ENCODE results near the gene EXOC4.
A peak's percentile ranks its signal among the peaks of the same experiment; 100 is the strongest.
"Not testable (repeated sequence)": the region's sequence is repeated elsewhere in the genome, so short reads cannot be mapped to it uniquely, and the experiment has no call there.

Gene EXOC4

DNA sequence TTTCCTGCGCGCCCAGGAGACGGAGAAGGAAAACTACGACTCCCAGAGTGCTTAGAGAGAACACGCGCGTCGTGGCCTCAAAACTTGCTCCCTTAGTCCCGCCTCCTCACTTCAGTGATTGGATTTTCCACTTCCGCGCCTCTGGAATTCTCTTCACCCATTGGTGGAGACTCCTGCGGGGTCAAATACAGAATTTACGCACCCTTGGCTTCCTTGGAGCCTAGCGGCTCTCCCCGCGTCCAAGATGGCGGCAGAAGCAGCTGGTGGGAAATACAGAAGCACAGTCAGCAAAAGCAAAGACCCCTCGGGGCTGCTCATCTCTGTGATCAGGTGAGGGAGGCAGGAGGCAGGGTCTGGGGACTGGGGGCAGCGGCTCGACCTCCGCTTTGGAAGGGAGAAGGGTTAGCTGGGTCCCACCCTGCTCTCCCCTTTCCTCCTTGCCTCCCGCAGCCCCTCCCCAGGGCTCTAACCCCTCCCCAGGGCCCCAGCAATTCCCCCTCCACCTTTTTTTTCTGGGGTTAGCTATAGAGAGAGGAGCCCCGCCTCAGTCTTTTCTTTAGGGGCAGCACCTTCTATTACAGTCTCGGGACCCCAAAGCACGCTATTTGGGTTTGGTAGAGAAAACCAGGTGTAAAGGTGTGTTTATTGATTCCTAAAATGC, at the start of gene EXOC4:
Gene EXOC4, plus strand, starts transcription at position 221 of the 661 bp plus-strand sequence.
- peak; percentile 98 for DNase-seq

DNA sequence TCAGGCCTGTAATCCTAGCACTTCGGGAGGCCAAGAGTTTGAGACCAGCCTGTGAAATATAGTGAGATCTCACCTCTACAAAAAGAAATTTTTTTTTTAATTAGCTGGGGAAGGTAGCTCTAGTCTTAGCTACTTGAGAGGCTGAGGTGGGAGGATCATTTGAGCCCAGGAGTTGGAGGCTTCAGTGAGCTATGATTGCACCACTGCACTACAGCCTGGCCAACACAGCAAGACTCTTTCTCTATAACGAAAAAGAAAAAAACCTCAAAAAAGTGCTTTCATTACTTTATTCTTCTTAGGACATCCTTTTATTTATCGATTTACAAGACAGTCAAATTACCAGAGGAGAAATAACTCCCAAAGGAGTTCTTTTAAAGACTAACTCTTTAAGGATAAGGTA, 49.4 kb upstream of the EXOC4 start:
- no peak for DNase-seq

DNA sequence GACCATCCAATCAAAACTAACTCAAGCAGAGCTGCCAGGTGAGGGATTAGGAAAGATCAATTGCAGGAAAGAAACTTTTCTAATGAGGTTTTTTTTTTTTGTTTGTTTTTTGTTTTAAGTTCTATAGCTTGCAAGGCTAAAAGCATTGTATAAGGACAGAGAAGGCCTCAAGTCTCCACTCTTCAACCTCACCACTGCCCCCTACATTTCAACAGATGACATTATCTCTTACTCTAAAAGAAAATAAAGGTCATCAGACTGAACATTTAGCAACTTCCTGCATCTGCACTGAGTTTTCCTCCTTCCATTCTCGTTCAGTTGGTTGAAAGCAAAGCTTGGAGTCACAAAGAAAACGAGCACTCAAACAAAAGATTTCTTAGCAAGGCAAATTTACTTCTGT, 45.2 kb upstream of the EXOC4 start:
- no peak for DNase-seq

DNA sequence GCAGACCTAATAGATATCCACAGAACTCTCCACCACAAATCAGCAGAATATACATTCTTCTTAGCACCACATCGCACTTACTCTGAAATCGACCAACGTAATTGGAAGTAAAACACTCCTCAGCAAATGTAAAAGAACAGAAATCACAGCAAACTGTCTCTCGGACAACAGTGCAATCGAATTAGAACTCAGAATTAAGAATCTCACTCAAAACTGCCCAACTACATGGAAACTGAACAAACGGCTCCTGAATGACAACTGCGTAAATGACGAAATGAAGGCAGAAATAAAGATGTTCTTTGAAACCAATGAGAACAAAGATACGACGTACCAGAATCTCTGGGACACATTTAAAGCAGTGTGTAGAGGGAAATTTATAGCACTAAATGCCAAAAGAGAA, 42.1 kb upstream of the EXOC4 start:
- not testable (repeated sequence) for DNase-seq

DNA sequence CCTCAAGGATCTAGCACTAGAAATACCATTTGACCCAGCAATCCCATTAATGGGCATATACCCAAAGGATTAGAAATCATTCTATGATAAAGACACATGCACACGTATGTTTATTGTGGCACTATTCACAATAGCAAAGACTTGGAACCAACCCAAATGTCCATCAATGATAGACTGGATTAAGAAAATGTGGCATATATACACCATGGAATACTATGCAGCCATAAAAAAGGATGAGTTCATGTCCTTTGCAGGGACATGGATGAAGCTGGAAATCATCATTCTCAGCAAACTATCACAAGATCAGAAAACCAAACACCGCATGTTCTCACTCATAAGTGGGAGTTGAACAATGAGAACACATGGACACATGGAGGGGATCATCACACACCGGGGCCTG, 39.1 kb upstream of the EXOC4 start:
- not testable (repeated sequence) for DNase-seq

DNA sequence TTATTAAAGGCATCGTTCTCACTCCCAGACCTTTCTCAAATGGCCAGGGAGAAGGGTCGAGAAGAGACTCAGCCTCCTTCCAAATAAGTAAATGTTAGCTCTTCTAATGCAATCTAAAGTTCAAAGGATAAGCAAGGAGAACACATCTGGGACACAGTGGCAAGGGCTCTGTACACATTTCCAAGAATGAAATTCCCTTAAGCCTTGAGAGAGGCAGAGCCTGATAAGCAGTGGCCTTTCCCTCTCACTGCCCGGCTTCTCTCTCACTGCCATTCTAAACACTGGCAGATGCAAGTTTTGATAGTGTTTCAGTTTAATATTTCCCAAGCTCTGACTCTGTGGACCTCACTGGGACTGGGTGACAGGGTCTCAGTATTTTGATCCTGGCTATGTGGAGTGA, 35.1 kb upstream of the EXOC4 start:
- DNase-seq = no peak

DNA sequence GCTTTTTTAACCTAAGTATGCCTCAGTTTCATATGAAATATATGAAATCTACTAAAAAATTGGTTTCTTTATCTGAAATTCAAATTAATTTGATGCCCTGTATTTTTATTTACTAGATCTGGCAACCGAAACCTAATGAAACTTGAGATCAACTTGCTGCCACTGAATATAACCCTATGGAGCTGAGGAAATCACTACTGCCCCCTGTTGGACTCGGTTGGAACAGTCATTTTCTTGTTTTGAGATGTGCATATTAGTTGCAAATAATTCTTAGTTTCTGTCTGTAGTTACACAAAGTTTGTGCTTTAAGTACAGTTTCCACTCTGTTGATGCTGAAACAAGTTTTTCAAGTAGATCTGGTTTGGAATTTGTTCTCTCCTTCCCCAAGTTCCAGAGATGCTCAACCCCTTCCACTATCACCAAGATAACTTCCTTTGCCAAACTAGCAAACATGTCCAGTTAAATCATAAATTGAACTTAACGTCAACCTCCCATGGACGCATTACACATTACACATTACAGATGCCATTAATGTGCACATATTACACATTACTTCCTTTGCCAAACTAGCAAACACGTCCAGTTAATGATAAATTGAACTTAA, 22.2 kb upstream of the EXOC4 start:
- peak; percentile 47 for DNase-seq

DNA sequence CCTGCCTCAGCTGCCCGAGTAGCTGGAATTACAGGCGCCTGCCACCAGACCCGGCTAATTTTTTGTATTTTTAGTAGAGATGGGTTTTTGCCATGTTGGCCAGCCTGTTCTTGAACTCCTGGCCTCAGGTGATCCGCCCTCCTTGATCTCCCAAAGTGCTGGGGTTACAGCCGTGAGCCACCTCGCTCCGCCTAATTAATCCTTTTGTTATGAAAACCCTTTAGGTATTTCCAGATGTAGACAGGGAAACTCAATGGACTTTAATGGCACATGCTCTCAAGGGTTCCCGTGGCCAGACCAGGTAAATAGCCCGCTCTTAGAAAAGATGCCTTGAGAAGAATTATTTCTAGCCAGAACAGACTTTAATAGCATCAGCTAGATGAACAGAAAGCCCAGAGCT, 19.7 kb upstream of the EXOC4 start:
- DNase-seq = no peak

DNA sequence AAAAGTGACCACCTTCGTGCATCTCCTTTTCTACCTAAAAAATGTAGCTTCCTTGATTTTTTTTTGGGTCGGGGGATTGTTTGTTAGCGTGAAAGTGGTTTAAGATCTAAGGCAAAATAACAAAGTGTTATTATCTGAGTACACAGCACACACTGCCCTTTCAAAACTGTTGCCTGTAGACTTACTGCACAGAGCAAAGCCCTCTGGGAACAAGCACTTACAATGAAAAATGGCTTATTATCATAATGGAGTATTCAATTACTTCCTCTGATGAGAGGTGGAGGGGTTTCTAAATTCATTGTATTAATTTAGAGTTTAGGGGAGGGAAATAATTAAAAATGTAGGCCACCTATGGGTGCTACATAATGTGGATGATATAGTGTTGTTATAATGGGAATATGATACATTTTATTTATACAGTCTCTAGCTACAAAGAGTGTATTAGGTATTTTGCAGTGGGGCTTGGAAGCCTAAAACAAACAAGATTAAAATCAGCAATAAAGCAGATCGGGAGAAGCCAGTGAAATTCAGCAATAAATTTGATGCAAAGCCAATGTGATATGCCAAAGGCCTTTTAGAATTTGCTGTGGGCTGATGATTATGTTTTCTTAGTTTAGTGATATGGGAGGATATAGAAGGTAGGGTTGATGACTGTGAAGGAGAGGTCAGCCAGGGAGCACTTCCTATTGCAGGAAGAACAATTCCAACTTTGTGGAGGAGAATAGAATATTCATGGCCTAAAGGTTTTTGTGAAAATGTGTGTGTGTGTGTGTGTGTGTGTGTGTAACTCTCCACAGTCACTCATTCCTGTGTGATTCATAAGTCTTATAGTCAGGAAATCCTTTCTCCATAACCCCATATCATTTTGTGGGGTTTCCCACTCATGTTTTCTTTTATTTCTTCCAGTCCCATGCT, 17.7 kb upstream of the EXOC4 start:
- DNase-seq = no peak

DNA sequence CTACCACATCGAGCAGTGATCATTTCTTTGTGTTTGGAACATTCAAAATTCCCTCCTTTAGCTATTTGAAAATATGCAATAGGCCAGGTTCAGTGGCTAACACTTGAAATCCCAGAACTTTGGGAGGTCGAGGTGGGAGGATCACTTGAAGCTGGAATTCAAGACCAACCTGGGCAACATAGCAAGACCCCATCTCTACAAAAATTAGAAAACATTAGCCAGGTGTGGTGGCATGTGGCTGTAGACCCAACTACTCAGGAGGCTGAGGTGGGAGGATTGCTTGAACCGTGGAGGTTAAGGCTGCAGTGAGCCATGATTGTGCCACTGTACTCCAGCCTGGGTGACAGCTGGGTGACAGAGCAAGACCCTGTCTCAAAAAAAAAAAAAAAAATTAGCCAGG, 15.3 kb upstream of the EXOC4 start:
- no peak for DNase-seq

DNA sequence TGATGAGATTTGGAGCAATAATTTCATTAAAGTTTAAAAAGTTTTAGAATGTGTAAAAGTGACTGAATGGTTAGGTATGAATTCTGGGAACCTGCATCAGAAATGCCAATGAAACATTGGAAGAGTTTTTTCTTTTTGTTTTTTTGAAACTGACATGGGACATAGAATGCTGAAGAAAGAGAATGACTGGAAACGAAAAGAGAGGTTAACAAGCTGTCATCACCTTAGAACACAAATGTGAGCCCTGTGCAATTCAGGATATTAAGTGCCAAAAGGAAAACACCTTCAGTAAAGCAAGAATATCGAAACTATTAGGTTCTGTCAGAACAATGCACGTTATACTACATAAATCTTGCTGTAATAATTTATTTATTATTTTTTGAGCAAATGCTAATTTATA, 12.6 kb upstream of the EXOC4 start:
- DNase-seq = no peak

DNA sequence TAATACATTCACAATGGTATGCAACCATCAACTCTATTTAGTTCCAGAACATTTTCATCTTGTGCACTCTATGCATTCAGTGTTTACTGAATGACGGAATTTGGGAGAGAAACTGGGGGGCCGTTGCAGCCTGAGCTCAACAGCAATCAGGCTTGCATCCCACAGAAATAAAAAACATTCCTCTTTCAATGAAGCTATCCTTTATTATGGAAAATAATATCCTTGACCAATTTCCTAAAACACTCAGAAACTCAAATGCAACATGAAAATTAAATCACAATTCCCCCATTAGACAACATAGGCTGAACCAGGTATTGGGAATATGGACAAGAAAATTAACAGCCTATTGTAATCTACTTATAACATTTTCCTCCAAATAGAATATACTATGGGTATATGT, 6.3 kb upstream of the EXOC4 start:
- DNase-seq = no peak

DNA sequence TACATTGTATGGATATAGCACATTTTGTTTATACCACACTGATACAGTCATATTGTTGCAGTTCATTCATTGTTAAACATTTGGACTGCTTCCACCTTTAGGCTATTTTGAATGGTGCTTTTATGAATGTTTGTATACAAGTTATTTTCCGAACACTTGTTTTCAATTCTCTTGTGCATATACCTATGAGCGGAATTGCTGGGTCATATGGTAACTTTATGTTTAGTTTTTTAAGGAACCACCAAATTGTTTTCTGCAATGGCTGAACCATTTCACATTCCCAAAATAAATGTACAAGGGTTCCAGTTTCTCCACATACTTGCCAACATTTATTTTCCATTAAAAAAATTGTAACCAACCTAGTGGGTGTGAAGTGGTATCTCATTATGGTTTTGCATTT, 4.0 kb upstream of the EXOC4 start:
- no peak for DNase-seq

DNA sequence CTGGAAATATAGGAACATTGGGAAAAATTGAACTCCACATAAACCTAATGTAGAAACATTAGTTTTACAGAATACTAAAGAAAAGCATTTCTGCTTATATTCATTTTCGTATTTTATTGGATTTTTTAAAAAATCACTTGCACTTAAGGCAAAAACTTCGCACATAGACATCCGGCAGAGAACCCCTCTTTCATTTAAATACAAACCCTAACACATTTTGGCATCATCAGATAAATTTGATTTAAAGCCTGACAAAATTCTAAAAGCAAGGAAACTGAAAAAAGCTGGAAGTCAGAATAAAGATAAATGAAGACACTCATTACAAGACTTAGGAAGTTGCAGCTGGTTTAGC, 396 bp upstream of the EXOC4 start:
- DNase-seq = no peak

DNA sequence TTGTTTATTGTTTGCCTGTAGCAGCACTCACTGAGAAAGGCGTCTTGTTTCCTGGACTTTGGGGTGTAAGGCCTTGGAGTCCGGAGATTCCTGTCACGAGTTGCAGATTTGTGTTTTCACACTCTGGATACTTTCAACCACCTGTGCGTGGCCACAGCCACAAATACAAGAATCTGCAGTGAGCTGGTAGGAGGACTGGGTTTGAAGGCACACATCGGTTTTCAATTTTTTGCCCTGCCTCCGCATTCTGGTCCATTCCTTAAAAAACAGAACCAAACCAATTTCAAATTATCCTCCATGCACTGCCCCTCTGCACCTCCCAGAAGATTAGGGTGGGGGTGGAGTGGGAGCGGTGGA, 619 bp downstream of the EXOC4 start:
- peak; percentile 14 for DNase-seq

DNA sequence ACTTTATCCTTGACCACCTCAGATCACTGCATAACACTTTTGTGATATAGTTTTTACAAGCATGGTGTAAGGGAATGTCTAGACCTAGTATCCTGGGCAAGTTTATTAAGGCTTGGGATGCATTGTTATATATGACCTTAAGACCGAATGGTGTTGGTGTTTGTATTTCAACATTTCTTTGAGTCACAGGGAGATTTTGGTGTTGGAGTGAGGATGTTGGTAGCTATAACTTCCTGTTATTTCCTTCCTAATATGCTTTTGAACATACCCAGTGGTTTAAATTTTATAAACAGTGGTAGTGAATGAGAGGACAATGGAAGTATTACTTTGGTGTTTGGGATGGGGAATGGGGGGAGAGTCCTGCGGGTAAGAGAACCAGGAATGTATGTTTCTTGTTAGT, 2.6 kb downstream of the EXOC4 start:
- DNase-seq = no peak

DNA sequence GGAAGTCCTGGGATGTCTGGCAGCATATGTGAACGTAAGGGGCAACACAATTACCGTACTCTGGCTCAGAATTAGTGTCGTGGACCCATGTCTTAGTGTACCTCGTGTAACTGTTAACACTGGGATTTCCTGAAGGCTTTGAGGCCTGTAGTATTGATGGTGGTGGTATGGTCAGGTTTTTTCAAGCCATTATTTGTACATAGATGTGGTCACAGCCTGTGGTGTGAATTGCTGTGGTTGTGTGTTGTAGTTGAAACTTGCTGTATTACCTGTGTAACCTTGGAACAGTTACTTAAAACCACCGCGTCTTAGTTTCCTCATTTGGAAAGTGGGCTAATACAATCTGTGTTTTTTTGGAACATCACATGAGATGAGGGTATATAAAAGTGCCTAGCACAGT, 5.3 kb downstream of the EXOC4 start:
- DNase-seq = no peak

DNA sequence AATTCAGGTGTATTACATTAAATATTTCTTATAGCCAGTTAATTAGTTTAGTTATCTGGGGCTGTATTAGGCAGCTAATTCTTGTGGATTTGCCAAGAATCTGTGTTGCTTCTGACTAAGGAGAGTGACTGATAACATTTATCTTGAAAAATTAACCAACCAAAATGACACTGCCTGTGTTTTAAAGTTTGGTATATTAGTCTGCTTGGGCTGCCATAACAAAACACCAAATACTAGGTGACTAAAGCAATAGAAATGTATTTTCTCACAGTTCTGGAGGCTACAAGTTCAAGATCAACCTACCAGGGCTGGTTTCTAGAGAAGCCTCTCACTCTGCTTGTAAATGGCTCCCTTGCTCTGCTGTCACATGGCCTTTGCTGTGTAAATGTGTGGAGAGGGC, 12.9 kb downstream of the EXOC4 start:
- DNase-seq = no peak

DNA sequence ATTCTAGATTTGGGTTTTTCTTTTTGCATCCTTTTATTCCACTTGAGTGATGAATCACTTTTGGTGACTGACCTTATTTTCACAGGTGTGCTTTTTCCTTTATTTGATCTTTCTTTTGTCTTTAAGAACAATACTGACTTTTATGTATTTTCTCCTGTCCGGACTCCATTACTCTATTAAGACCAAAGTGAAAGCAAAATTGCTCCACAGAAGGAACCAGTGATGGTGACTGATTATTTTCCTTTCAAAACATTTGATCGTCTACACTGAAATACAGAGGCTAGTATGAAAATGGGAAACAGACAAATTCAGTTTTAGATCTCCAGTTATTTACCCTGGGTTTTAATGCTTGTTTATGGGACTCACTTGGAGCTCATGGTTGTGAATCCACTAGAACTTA, 15.5 kb downstream of the EXOC4 start:
- DNase-seq = no peak

DNA sequence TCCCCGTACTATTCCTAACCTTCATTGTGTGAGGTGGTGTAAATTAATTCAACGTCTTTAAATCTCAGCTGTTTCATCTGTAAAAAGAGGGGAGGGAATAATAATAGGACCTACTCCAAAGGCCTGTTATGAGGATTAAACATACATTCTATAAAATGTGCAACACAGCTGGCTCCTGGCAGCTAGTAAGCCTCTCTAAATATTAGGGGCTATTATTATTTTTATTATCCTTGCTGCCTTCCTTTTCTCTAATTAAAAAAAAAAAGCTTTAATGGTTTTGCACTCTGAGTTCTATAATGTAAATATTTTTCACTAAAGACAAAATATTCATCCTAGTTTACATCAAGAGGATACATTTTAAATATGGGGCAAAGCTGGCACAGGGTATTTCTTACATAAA, 19.5 kb downstream of the EXOC4 start:
- DNase-seq = no peak

DNA sequence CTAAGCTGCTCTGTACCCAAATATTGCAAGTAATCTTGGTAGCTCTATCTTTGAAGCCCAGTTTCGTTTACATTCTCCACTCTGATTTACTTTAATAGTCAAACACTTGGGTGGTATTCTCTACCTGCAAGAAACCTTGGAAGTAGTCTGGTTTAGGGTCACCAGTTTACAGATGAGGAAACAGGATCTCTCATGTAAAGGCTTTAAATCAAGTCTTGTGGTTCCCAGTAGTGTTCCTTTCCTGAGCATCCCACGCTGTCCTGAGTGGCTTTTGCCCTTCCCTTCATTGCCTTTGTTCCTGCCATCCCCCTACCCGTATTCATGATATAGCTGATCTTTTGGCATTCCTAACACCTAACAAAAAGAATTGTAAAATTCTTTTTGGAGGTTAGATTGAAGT, 20.3 kb downstream of the EXOC4 start:
- DNase-seq = no peak

DNA sequence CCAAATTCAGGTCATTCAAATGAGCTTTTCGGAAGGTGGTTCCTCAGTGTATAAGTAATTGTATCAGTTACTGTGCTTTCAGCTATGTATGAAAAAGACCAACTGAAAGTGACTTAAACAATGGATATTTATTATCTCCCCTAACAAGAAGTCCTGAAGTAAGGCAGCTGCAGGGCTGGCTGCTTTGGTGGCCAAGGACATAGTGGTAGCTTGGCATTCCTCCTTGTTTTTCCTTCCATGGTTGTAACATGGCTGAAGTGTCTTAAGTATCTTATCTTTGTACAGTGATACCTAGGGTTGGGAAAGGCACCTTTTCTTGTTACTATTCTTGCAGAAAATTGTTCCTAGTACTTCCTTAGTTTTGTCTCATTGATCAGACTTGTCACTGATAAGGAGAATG, 21.4 kb downstream of the EXOC4 start:
- DNase-seq = no peak

DNA sequence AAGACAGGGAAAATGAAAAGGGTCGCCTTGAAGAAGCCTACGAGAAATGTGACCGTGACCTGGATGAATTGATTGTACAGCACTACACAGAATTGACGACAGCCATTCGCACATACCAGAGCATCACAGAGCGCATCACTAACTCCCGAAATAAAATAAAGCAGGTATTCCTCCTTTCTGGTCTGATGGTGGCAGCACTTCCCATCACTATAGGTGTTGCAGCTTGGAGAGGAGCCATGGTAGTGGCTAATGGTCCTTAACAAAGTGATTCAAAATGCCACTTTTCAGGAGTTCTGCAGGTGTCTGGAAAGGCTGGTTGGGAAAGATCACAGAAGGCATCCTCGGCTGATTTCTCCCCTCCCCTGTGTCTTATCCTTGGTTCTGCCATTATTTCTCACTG, 22.1 kb downstream of the EXOC4 start:
- DNase-seq = no peak

DNA sequence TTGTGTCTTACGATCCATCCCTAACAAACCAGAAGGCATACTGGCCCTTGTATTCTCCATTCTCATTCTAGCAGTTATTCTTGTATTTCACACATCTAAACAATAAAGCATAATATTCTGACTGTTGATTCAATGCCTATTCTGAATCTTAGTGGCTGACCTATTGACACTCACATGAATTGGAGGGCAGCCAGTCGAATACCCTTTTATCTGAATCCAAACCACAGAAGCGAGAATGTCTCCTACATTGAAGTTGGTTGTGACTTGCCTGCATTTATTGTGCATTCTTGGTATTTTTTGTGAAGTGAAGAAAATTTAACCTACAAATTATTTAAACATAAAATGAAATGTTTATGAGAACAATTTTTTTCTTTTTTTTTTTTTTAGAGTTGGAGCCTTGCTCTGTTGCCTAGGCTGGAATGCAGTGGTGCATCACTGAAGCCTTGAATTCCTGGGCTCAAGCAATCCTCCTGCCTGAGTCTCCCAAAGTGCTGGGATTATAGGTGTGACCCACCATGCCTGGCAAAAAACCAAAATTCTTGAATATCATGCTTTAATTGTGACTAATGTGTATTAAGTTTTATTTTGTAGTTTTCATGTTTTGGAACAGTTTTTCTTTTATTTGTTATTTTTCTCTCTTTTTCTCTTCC, 22.7 kb downstream of the EXOC4 start:
- DNase-seq = no peak

Measured in activated CD4-positive, alpha-beta T cell treated with anti-CD3 and anti-CD28 coated beads, Interleukin-2, amount 50 U/mL, for 16 hours (primary cell).